Stimulated activated CD4-positive, alpha-beta T cell treated with anti-CD3 and anti-CD28 coated beads, Interleukin-15, amount 100 ng/mL, for 1 hour (primary cell): ENCODE measurements around the gene FRS2.
"Not testable (repeated sequence)": the region's sequence is repeated elsewhere in the genome, so short reads cannot be mapped to it uniquely, and the experiment has no call there.

Experiments
- DNase-seq, 2 donors: peaks; one replicate each; pipeline ENCODE4 v3.0.0-alpha.2; 2020; ENCODE audit warnings: low read depth in 1 of 2, low spot score in 1 of 2

Gene FRS2, protein sequence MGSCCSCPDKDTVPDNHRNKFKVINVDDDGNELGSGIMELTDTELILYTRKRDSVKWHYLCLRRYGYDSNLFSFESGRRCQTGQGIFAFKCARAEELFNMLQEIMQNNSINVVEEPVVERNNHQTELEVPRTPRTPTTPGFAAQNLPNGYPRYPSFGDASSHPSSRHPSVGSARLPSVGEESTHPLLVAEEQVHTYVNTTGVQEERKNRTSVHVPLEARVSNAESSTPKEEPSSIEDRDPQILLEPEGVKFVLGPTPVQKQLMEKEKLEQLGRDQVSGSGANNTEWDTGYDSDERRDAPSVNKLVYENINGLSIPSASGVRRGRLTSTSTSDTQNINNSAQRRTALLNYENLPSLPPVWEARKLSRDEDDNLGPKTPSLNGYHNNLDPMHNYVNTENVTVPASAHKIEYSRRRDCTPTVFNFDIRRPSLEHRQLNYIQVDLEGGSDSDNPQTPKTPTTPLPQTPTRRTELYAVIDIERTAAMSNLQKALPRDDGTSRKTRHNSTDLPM

GRCh38 chr12:69470189-69471075 lies at the start of gene FRS2:
Gene FRS2 (plus strand): TSS chr12:69470388. CDS start chr12:69569031, 98,643 bp downstream.
- DNase-seq = peak; percentile 59 to 77

GRCh38 chr12:69421548-69421947 lies 48.6 kb upstream of the FRS2 start:
- no peak for DNase-seq

DNA sequence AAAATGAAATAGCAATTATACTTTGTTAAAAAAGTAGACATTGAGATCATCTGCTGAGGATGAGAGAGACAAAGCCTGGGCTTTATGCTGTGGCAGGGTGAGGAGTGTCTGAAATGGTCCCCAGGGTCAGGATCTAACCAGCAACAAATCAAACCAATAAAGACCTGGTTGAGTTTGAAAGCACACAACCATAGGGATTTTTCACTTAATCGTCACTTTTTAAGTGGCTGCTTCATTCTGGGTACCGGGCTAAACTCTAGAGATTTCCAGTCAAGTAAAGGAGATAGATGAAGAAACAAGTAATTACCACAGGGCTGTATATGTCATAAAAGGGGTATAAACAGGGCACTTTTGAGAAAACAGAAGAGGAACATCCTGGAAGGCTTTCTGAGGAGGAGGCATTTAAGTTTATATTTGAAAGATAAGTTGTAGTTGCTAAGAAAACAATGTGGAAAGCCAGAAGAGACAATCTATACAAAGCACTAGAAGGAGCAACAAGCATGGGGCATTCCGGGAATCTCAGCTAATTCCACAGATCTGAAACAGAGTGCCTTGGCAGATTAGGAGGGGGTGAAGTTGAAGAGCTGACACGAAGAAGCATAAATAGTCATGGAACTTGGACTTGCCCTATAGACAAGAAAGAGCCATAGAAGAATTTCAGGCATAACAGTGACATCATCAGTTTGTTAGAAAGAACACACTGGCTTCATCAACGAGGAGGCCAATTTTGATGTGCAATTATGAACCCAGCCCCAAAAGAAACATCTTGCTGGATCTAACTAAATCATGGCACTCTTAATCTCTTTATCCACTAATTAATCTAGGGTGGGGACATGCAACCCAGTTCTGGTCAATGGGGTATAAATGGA lies 46.9 kb upstream of the FRS2 start:
- DNase-seq = no peak

GRCh38 chr12:69425417-69425816 lies 44.8 kb upstream of the FRS2 start:
- DNase-seq = no peak

DNA sequence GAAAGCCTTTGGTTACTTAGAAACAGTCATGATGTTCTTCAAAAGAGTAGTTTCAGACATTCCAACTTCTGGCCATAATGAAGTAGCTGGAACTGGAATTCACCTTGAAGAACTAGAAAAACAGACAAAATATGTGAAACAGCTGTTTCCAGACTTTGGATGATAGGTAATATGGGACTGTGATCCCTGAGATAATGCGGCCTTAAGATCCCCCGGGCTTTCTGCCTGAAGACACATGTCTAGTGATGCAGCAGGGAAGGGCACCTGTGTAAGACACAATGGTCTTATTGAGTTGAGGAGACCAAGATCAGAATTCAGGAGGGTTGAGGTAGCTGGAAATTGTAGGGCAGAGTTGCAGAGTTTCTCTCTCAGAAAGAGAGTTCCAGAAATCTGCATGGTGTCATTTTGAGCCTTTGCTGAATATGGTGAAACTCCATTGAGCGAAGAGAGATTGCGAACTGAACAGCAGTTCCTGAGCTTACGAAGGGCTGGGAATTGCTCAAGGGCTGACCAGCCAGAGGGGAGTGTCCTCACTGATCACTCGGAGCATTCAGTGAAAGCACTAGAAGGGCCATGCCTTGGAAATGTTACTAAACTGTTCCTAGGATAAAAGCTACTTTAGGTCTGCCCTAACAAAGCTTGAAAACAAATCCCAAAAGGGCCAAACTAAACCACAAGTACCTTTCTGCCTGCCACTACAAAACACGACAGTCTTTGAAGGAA lies 41.7 kb upstream of the FRS2 start:
- DNase-seq = no peak

GRCh38 chr12:69430942-69431590 lies 39.1 kb upstream of the FRS2 start:
- no peak for DNase-seq

DNA sequence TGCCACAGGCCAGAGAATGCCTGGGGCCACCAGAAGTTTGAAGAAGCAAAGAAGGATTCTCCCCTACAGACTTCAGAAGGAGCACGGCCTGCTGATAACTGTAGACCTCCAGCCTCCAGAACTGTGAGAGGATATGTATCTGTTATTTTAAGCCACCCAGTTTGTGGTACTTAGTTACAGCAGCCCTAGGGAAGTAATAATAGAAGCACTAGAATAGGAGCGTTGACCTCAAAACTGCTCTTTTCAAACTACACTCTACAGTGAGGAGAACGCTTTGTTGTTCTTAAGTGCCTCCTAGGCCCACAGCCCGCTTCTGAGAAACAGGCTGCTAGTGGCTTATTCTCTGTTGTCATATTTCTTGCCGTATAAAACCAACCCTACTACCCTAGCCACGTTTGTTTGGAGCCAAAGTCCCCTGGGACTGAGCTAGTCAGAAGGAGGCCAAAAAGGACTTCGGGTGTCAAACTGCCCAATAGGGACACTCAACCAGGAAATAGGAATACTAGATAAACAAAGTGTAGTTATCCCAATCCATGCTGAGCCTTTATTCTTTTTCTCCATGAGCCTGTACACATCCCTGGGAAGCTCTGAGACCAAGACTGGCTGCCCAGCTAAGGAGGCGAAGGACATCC lies 38.5 kb upstream of the FRS2 start:
- DNase-seq = no peak

- no peak for DNase-seq
These were observed 36.5 kb upstream of the FRS2 start for GRCh38 chr12:69433653-69434052.

GRCh38 chr12:69435644-69436043 lies 34.5 kb upstream of the FRS2 start:
- no peak for DNase-seq

GRCh38 chr12:69437073-69437472 lies 33.1 kb upstream of the FRS2 start:
- no peak for DNase-seq

DNA sequence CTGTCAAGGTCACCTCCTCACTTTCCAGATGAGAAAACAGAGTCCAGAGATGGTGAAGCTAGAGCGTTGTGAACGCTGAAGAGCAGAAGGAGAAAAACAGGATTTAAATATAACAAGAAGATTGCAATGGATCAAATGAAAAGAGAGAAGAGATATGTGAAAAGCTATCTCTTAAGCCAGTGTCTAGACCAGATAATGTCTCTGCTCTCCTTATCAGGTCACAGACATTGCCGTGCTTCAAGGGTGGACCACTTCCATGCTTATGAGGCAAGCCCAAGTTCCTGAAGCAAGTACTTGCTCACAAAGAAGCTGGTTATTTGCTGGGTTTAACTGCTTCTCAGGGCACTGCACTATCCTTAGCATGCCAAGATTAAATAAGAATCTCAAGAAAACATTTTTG lies 31.6 kb upstream of the FRS2 start:
- no peak for DNase-seq

DNA sequence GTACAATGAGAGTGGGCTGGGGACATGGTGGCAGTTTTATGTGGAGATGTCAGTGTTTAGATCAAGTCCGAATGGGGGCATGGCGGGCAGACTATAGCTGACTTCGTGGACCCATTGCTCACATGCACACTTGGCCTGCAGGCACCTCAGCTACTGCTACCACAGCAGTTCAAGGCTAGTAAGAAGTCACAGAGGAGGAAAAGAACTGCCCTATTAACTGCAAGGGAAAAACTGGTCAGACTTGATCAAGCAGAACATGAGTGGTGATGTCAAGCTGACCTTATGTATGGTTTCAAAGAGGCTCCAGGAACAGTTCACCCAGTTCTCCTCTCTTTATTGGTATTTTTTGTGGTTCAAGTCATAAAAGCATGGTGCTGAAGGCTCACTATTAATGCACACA lies 30.2 kb upstream of the FRS2 start:
- DNase-seq = no peak

- no peak for DNase-seq
These were observed 29.3 kb upstream of the FRS2 start for GRCh38 chr12:69440886-69441285.

- DNase-seq = no peak
These were observed 27.3 kb upstream of the FRS2 start for GRCh38 chr12:69442894-69443293.

DNA sequence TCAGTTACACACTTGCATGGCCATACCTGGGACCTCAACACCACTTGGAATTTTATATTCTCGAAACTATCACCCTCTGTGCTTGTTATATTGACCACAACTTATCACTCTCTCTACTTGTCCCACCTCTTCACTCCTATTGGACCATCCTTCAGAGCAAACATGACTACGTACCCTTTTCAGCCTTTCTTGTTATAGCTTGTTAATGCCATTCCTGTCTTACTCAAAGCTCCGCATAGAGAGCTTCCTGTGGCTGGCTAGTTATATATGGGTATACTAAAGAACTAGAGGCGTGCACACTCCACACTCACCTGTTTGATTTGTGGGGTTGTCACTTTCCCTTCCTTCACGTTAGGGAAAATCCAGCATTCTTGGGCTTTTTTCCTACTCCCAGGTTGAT lies 26.3 kb upstream of the FRS2 start:
- no peak for DNase-seq

GRCh38 chr12:69447892-69448291 lies 22.3 kb upstream of the FRS2 start:
- no peak for DNase-seq

- not testable (repeated sequence) for DNase-seq
These were observed 17.5 kb upstream of the FRS2 start for GRCh38 chr12:69452598-69453132.

- DNase-seq = no peak
These were observed 13.9 kb upstream of the FRS2 start for GRCh38 chr12:69456239-69456638.

DNA sequence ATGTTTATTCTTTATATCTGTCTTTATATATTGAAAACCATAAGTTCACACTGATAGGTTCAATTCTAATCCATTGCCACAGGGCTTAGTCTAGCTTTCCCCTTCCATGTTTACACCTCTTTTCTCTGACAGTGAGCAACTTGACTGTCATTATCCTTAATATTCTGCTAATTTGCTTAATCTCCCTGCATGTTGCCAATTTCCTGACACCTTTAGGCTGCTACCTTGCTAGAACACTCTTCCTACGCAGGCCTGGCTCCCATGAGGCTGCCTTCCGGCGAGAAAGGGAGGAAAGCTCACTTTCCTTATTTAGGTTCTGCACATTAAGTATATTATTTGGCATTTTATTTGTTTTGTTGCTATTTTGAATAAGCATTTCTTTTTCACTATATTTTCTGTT lies 12.8 kb upstream of the FRS2 start:
- DNase-seq = no peak
